Stomach (tissue), 9 donors: ENCODE data around the gene EHD4. TPM values are rescaled to one million over a fixed set of nuclear protein-coding genes. Genes with fewer than 3 reads are reported as not detected.

Source experiments
- DNase-seq, 2 donors: peaks; one replicate each; pipeline versions ENCODE4 v3.0.0 to v3.0.0-alpha.2; 2013 to 2019
- H3K27ac ChIP-seq, 5 donors: fragments of 200-600 bp in 4 of 5; sonication (generic) in 4 of 5; one replicate each; pipeline ENCODE4 v1.5.1; 2013 to 2019; ENCODE audit warnings: mild to moderate bottlenecking in 1 of 5, moderate library complexity in 1 of 5
- H3K27me3 ChIP-seq, 3 donors: fragments of 200-600 bp; sonication (generic); one replicate each; pipeline ENCODE4 v1.5.1; 2017 to 2019; ENCODE audit warnings: mixed run types in 1 of 3
- H3K36me3 ChIP-seq, 4 donors: fragments of 200-600 bp; sonication (generic); 1 replicate in 3 of 4; 2 replicates in 1 of 4; pipeline ENCODE4 v1.5.1; 2016 to 2019
- H3K4me1 ChIP-seq, 4 donors: fragments of 200-600 bp; sonication (generic); one replicate each; pipeline ENCODE4 v1.5.1; 2016 to 2019
- H3K4me3 ChIP-seq, 4 donors: fragments of 200-600 bp; sonication (generic) in 3 of 4; one replicate each; pipeline ENCODE4 v1.5.1; 2016 to 2019; ENCODE audit warnings: mild to moderate bottlenecking in 1 of 4
- H3K9me3 ChIP-seq, 4 donors: fragments of 200-600 bp; sonication (generic); one replicate each; pipeline ENCODE4 v1.5.1; 2016 to 2019
- EP300 ChIP-seq: sonication (generic); formaldehyde crosslinking; IDR thresholded peaks from one replicate; pipeline ENCODE4 v1.6.1; 2017; ENCODE audit warnings: antibody characterized with exemption
- POLR2A ChIP-seq, 4 donors: fragments of 450-650 bp; IDR thresholded peaks; one replicate each; pipeline ENCODE4 v1.6.1; 2016; ENCODE audit warnings: antibody characterized with exemption in 4 of 4, control low read depth in 2 of 4, mild to moderate bottlenecking in 1 of 4, moderate library complexity in 1 of 4
- POLR2AphosphoS5 ChIP-seq, 3 donors: sonication (generic); formaldehyde crosslinking; IDR thresholded peaks; one replicate each; pipeline ENCODE4 v1.6.1; 2016; ENCODE audit warnings: antibody characterized with exemption in 3 of 3
- WGBS, 5 donors: extraction: QIAGEN DNeasy Blood & Tissue Kit in 3 of 5; methylation state at CpG; one replicate each; pipeline versions ENCODE4 v1.1.5 to v1.1.7; 2013 to 2018; 5-methylcytosine and 5-hydroxymethylcytosine counted together
- intact Hi-C: fragments of 100-400 bp; cut with DNase I; formaldehyde crosslinking; loops from one replicate; pipeline ENCODE4 v1.15.1; 2023; ENCODE audit warnings: low total_unique reads
- polyA plus RNA-seq, 3 donors: library from polyadenylated mRNA; stranded (reverse); fragments of 200-250 nt; gene quantifications; one replicate each; pipeline ENCODE4 v1.2.3, GENCODE V29; 2013
- total RNA-seq, 5 donors: library from RNA; depleted of rRNA; stranded (reverse); fragments of >200 nt; gene quantifications; one replicate each; pipeline versions ENCODE4 v1.1.0 to v1.2.3, GENCODE V29; 2014 to 2016
- TF ChIP-seq, protein P1 (sequence below), 7 experiments: fragments of 450-650 bp in 4 of 7; fragments of 200-600 bp in 3 of 7; sonication (generic) in 3 of 7; IDR thresholded peaks; one replicate each; pipeline ENCODE4 v1.5.1; 2016 to 2019; ENCODE audit warnings: antibody characterized with exemption in 7 of 7, control low read depth in 2 of 7, mild to moderate bottlenecking in 1 of 7
- donor health status: healthy with polysubstance abuse.
- donor health status: Bipolar disorder and iron deficiency.
- donor health status: healthy.

EHD4 gene
- total and polyA plus RNA-seq, 8 donors: 5.8 to 86.4 (median 16.2) TPM

DNA sequence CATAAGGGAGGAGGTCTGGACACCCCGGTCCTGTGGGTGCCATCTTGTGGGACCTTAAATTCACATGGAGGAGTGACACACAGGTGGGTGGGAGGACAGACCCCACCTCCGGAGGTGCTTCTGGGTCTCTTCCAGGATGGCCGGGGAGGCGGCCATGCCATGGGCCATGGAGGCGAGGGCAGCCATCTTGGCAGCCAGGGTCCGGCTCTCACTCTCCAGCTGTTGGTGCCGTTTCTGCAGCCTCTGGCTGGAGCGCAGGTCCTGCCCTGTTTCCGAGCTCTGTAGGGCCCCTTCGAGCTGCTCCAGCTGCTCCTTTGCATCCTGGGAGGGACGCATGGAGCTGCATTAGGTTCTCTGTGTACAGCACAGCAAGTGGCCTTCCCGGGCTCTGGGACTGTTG lies 97.6 kb downstream of the EHD4 start:
- H3K36me3 ChIP-seq: no peaks in the 10 kb centered on the region
- no peak overlapping the region for H3K27ac ChIP-seq
- peaks cover 0 to 14% (median 0%) of the 10 kb centered on the region in 4 donors for H3K4me1 ChIP-seq
- 81 to 94% (median 90%) methylated on average over 7 to 12 of the region's 12 CpGs for WGBS, 5 donors
- H3K27me3 ChIP-seq: no peaks in the 10 kb centered on the region
- TF ChIP-seq, protein P1, sequence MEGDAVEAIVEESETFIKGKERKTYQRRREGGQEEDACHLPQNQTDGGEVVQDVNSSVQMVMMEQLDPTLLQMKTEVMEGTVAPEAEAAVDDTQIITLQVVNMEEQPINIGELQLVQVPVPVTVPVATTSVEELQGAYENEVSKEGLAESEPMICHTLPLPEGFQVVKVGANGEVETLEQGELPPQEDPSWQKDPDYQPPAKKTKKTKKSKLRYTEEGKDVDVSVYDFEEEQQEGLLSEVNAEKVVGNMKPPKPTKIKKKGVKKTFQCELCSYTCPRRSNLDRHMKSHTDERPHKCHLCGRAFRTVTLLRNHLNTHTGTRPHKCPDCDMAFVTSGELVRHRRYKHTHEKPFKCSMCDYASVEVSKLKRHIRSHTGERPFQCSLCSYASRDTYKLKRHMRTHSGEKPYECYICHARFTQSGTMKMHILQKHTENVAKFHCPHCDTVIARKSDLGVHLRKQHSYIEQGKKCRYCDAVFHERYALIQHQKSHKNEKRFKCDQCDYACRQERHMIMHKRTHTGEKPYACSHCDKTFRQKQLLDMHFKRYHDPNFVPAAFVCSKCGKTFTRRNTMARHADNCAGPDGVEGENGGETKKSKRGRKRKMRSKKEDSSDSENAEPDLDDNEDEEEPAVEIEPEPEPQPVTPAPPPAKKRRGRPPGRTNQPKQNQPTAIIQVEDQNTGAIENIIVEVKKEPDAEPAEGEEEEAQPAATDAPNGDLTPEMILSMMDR (IDR thresholded peaks at IDR 0.05): no peak
- TF ChIP-seq POLR2AphosphoS5 (IDR thresholded peaks at IDR 0.05) (no peak), EP300 (no peak), POLR2A (IDR thresholded peaks at IDR 0.05) (no peak)
- H3K4me3 ChIP-seq: no peak overlapping the region
- no peaks in the 10 kb centered on the region for H3K9me3 ChIP-seq
- no peak for DNase-seq
- intact Hi-C loops: no loop called here

DNA sequence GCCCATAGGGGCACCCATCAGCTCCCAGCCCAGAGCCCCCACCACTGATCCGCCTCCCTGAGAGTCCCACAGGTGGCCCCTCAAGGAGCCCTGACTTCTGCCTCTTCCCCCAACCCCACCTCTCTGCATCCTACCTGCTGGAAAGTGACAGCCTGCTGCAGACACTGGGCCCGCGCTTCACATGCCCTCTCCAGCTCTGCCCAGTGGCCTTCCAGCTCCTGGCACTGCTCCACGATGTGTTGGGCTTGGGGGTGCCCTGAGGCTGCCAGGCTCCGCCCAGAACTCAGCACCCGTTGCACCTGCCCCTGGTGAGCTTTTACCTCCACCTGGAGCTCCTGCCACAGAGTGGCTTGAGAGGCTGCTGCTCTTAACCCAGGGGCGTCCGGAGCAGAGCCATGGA lies 98.6 kb downstream of the EHD4 start:
- intact Hi-C loops: no loop called here
- DNase-seq: no peak
- Histone ChIP-seq H3K27ac (no peak overlapping the region), H3K36me3 (no peaks in the 10 kb centered on the region), H3K27me3 (no peaks in the 10 kb centered on the region), H3K9me3 (no peaks in the 10 kb centered on the region), H3K4me3 (no peak overlapping the region), H3K4me1 (peaks cover 0 to 14% (median 0%) of the 10 kb centered on the region in 4 donors)
- no peak for TF ChIP-seq EP300
- WGBS, 5 donors: 78 to 87% (median 82%) methylated on average over 6 to 8 of the region's 8 CpGs

GRCh38 chr15:41872166-41872747 lies 100.1 kb downstream of the EHD4 start:
- Histone ChIP-seq H3K36me3 (no peaks in the 10 kb centered on the region), H3K27ac (no peak overlapping the region), H3K4me3 (no peak overlapping the region), H3K4me1 (peaks cover 0 to 9% (median 0%) of the 10 kb centered on the region in 4 donors), H3K27me3 (no peaks in the 10 kb centered on the region), H3K9me3 (no peaks in the 10 kb centered on the region)
- no peak for TF ChIP-seq EP300
- no peak for TF ChIP-seq POLR2A (IDR thresholded peaks at IDR 0.05)
- TF ChIP-seq, protein P1 (IDR thresholded peaks at IDR 0.05): no peak
- TF ChIP-seq POLR2AphosphoS5 (IDR thresholded peaks at IDR 0.05): no peak
- intact Hi-C loops: no loop called here
- no peak for DNase-seq
- WGBS, 5 donors: 93 to 96% (median 93%) methylated on average over 7 to 9 of the region's 9 CpGs

DNA sequence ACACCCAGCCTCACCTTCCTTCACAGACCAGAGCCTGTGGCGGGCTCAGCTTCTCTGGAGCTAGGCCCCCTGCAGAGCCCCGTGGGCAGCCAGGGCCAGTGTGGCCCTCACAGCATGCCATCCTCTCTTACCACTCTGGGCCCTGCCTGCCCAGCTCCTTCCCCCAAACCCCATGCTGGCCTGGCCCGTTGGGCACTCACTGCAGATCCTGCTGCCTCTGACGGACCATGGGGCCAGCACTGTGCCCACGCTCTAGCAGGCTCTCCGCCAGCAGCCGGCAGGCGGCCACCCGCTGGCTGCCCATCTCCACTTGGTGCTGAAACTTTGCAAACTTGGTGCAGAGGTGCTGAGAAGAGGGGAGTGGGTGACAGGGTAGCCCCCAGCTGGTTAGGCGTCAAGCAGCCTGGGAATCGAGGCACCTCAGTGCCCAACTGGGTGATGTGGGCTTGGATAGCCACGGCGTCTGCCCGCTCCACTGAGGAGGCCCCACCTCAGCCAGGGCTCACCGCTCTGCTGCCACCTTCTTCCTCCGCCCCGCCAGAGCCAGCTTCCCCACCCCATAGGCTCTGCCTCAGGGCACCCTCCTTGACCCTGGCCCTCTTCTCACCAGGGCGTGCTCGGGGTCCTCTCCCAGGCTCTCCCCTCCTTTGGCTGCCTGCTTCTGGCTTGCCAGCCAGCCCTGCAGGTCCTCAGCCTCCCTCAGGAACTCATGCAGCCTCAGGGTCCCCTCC lies 101.0 kb downstream of the EHD4 start:
- 90 to 93% (median 92%) methylated on average over 19 of the region's 19 CpGs for WGBS, 5 donors
- DNase-seq: no peak
- no peak for TF ChIP-seq EP300
- TF ChIP-seq, protein P1 (IDR thresholded peaks at IDR 0.05): no peak
- TF ChIP-seq POLR2AphosphoS5 (IDR thresholded peaks at IDR 0.05): no peak
- Histone ChIP-seq H3K27me3 (no peaks in the 10 kb centered on the region), H3K4me1 (peaks cover 0 to 1% (median 0%) of the 10 kb centered on the region in 4 donors), H3K4me3 (no peak overlapping the region), H3K9me3 (no peaks in the 10 kb centered on the region), H3K36me3 (no peaks in the 10 kb centered on the region), H3K27ac (no peak overlapping the region)
- intact Hi-C loops: no loop called here

DNA sequence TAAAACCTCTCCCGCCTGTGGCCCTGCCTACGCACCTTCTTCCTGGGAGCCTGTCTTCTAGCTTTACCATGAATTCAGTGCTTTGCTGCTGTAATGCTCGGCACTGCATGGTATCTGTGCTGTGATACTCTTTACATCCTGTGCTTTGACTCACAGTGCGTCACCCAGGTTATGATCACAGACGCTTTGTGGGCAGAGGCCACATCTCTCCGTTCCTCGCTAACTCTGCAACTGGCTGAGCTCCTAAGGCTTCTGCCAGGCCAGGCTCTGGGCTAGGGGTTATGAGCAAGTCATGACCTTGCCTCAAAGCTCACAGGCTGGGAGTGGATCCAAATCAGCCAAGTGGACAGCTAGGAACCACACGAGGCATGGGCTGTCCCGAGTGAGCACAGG lies 101.7 kb downstream of the EHD4 start:
- H3K9me3 ChIP-seq: no peaks in the 10 kb centered on the region
- intact Hi-C loops: no loop called here
- no peaks in the 10 kb centered on the region for H3K36me3 ChIP-seq
- WGBS, 5 donors: 70 to 90% (median 77%) methylated on average over 7 to 9 of the region's 9 CpGs
- no peak overlapping the region for H3K27ac ChIP-seq
- TF ChIP-seq, protein P1 (IDR thresholded peaks at IDR 0.05): no peak
- TF ChIP-seq POLR2A (IDR thresholded peaks at IDR 0.05) (no peak), POLR2AphosphoS5 (IDR thresholded peaks at IDR 0.05) (no peak), EP300 (no peak)
- H3K4me1 ChIP-seq: no peaks in the 10 kb centered on the region
- H3K27me3 ChIP-seq: no peaks in the 10 kb centered on the region
- peak in 1 of 2 donors; percentile 67 for DNase-seq
- no peak overlapping the region for H3K4me3 ChIP-seq
